GM12865 (cell line): ENCODE measurements around the gene TNF.

Source experiments
- DNase-seq: peaks from one replicate; pipeline ENCODE4 v3.0.0; 2010; ENCODE audit warnings: low read depth
- H3K4me3 ChIP-seq: 2 replicates; pipeline ENCODE4 v1.5.1; 2011; ENCODE audit warnings: mild to moderate bottlenecking, low read depth, low read length, control low read depth
- CTCF ChIP-seq: IDR thresholded peaks from 2 replicates; pipeline ENCODE4 v1.5.1; 2011; ENCODE audit warnings: low read length, control low read depth, low read depth, inconsistent platforms; ENCODE audit not compliant: insufficient read depth; ENCODE audit errors: missing control alignments

TNF gene

GRCh38 chr6:31535538-31536324, 39.6 kb upstream of the TNF start:
- no peak for DNase-seq
- TF ChIP-seq CTCF = no peak

DNA sequence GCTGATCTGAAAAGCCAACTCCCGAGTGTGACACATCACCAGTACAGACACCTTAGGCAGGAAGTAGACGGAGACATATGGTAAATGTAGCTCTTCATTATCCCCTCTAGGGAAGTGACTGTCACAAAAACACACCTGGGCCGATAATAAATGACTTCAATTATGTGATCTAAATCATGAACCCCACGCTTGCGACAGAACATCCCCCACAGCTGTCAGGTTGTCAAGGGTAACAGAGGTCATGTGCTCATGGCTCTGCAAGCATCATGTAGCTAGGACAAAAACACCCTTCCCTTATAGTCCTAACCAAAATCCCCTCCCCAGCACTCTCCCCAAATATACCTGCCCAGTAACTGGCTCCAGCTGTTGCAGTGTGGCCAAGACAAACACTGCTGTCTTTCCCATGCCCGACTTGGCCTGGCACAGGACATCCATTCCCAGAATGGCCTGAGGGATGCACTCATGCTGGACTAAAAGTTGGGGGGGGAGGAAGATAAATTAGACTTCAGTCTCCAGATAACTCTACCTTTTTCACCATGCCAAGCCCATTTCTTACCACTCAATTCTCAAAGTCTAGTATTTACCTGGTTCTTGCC, 36.5 kb upstream of the TNF start:
- no peak for TF ChIP-seq CTCF
- DNase-seq = no peak
- peak overlapping the region; percentile 84 for H3K4me3 ChIP-seq

More at GRCh38 chr6:31535538-31536324, 39.6 kb upstream of the TNF start:
- no peak overlapping the region for H3K4me3 ChIP-seq

- no peak for DNase-seq
- no peak for TF ChIP-seq CTCF
- H3K4me3 ChIP-seq = peak overlapping the region; percentile 84
These were observed 34.7 kb upstream of the TNF start for GRCh38 chr6:31540640-31541039.

DNA sequence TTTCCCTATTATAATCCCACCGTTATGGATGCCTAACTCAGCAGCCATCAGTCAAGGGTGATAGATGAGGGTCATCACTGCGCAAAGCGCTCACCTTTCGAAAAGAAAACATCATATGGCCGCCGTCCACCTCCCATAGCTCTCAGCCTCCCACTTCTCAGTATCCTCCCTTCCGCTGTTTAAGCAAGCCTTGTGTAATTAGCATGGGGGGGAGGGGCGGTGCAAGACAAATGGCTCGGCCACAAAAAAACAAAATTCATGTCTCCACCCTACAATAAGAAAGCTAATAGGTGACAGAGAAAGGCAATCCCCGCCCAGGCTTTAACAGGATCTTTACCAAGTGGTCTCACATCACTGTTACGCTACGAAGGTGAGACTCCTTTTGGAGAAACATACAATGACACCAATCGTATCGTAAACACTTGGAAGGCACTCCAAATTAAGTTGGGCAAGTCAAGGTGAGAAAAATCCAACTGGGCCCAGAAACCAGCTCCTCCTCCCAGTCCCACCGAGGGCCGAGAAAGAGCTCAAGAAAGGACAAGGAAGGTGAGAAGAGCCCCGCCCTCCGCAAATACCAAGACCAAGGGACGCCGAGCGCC, 34.2 kb upstream of the TNF start:
- TF ChIP-seq CTCF = no peak
- DNase-seq = peak; percentile 82

DNA sequence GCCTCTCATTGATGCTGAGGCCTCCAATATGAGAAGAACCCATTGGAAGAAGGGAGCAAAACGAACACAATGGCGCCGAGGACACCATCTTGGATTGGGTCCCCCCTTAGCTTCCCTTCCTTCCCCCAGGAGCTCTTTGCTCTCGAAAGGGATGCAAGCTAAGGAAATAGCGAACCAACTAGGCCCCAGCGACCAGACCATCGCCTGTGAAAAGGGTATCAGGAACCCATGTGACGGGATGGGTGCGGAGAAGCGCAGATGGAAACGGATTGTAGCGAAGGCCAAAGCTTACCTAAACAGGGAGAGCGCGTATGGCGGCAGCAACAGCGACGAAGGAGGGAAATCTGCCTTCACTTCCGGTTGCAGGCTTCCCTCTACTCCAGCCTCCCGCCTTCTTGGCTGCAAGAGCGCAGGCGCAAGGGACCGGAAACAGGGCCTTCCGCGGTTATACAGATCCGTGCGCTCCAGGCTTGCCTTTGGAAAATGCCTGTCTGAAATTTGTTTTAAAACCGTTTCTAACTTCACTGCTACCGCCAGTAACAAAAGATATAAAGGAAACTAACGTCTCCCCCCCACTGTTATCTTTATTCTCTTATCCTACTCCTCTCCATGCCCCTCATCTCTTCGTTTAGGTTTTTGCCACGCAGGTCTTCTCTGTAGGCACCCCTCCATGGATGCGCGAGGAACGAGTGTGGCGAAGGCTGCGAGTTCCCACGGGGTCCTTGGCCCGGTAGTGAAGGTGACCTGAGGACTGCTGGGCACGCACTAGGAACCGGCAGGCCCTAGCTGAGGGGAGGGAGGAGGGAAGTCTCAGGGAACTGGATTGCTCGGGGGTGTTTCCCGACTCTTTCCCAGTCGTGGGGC, 33.5 kb upstream of the TNF start, which contains the start of gene DDX39B:
DDX39B (minus strand) TSS at position 346 of the 864 bp plus-strand sequence. CDS start 1,471 bp downstream, outside the sequence.
- peak; percentile 98 for DNase-seq
- peak within 1 kb of the TSS; percentile 84 for H3K4me3 ChIP-seq
- TF ChIP-seq CTCF = no peak

More for the DNA sequence above, 34.2 kb upstream of the TNF start:
- H3K4me3 ChIP-seq = peak overlapping the region; percentile 84

- no peak for TF ChIP-seq CTCF
- H3K4me3 ChIP-seq = no peak overlapping the region
- no peak for DNase-seq
These were observed 31.7 kb upstream of the TNF start for GRCh38 chr6:31543639-31544038.
